ENCODE measurements around the gene TRPC4AP.

DNA sequence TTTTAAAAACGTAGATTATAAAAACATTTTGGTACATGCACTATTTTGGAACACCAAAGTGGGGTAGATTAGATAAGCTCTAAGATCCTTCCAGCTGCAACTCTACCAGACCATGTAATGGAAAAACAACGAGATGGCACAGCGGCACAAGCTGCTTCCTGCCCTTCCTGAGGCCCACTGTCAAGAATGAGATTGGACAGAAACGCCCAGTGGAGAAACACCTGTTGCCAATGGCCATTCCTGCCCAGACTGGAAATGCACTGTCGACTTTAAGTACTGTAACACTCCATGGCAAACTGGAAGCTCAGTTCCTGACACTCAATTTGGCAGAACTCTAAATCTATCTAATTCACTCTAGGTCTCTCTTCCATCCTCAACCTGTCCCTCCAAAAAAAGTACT, 33.1 kb upstream of the TRPC4AP start:
- TF ChIP-seq, protein P1, sequence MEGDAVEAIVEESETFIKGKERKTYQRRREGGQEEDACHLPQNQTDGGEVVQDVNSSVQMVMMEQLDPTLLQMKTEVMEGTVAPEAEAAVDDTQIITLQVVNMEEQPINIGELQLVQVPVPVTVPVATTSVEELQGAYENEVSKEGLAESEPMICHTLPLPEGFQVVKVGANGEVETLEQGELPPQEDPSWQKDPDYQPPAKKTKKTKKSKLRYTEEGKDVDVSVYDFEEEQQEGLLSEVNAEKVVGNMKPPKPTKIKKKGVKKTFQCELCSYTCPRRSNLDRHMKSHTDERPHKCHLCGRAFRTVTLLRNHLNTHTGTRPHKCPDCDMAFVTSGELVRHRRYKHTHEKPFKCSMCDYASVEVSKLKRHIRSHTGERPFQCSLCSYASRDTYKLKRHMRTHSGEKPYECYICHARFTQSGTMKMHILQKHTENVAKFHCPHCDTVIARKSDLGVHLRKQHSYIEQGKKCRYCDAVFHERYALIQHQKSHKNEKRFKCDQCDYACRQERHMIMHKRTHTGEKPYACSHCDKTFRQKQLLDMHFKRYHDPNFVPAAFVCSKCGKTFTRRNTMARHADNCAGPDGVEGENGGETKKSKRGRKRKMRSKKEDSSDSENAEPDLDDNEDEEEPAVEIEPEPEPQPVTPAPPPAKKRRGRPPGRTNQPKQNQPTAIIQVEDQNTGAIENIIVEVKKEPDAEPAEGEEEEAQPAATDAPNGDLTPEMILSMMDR (IDR thresholded peaks at IDR 0.05): no peak
- TF ChIP-seq, protein P2, sequence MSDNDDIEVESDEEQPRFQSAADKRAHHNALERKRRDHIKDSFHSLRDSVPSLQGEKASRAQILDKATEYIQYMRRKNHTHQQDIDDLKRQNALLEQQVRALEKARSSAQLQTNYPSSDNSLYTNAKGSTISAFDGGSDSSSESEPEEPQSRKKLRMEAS (IDR thresholded peaks at IDR 0.05): no peak
- TF ChIP-seq CHD4 (IDR thresholded peaks at IDR 0.05; ENCODE audit: borderline replicate concordance) (no peak), HDAC2 (IDR thresholded peaks at IDR 0.05) (no peak), RARB (CRISPR knock-in tag; IDR thresholded peaks at IDR 0.05) (no peak), POLR2A (IDR thresholded peaks at IDR 0.05; ENCODE audit: low read length) (no peak), MAFK (IDR thresholded peaks at IDR 0.05; ENCODE audit: partially characterized antibody) (no peak), ZSCAN20 (CRISPR knock-in tag; IDR thresholded peaks at IDR 0.05) (no peak), JUN (IDR thresholded peaks at IDR 0.05) (no peak), EP300 (IDR thresholded peaks at IDR 0.05) (no peak), PBX3 (IDR thresholded peaks at IDR 0.05) (no peak), REST (IDR thresholded peaks at IDR 0.05) (no peak)
- TF ChIP-seq, protein P3, sequence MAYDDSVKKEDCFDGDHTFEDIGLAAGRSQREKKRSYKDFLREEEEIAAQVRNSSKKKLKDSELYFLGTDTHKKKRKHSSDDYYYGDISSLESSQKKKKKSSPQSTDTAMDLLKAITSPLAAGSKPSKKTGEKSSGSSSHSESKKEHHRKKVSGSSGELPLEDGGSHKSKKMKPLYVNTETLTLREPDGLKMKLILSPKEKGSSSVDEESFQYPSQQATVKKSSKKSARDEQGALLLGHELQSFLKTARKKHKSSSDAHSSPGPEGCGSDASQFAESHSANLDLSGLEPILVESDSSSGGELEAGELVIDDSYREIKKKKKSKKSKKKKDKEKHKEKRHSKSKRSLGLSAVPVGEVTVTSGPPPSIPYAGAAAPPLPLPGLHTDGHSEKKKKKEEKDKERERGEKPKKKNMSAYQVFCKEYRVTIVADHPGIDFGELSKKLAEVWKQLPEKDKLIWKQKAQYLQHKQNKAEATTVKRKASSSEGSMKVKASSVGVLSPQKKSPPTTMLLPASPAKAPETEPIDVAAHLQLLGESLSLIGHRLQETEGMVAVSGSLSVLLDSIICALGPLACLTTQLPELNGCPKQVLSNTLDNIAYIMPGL (CRISPR knock-in tag; IDR thresholded peaks at IDR 0.05; ENCODE audit: borderline replicate concordance): no peak
